Measurements from ENCODE around the gene FYN.
"Not testable (repeated sequence)": the region's sequence is repeated elsewhere in the genome, so short reads cannot be mapped to it uniquely, and the experiment has no call there.

FYN gene

GRCh38 chr6:111680811-111681609 lies 192.2 kb downstream of the FYN start:
- H3K27ac Mint-ChIP-seq (ENCODE audit: low read depth) = peak overlapping the region; percentile 80
- not testable (repeated sequence) for H3K27me3 Mint-ChIP-seq; DNase-seq (ENCODE audit: low spot score in 2 of 2); ATAC-seq (replicated peaks; ENCODE audit: extremely low read depth, poor library complexity, severe bottlenecking); H3K4me3 Mint-ChIP-seq; H3K9me3 Mint-ChIP-seq
- peaks cover 83% of the 10 kb centered on the region for H3K36me3 Mint-ChIP-seq (ENCODE audit: insufficient read depth)
- H3K4me1 Mint-ChIP-seq = peaks cover 69% of the 10 kb centered on the region

- ATAC-seq (replicated peaks; ENCODE audit: extremely low read depth, poor library complexity, severe bottlenecking) = no peak
- Mint-ChIP-seq H3K36me3 (ENCODE audit: insufficient read depth) (peaks cover 81% of the 10 kb centered on the region), H3K4me3 (no peak overlapping the region), H3K27ac (ENCODE audit: low read depth) (peak overlapping the region; percentile 64), H3K27me3 (no peaks in the 10 kb centered on the region), H3K4me1 (peaks cover 63% of the 10 kb centered on the region), H3K9me3 (no peaks in the 10 kb centered on the region)
- DNase-seq (ENCODE audit: low spot score in 2 of 2) = no peak
Observed at GRCh38 chr6:111680015-111680712, 193.1 kb downstream of the FYN start.

GRCh38 chr6:111679126-111679858 lies 194.0 kb downstream of the FYN start:
- Mint-ChIP-seq H3K9me3 (no peaks in the 10 kb centered on the region), H3K27ac (ENCODE audit: low read depth) (peak overlapping the region; percentile 64), H3K4me3 (no peak overlapping the region), H3K36me3 (ENCODE audit: insufficient read depth) (peaks cover 81% of the 10 kb centered on the region), H3K27me3 (no peaks in the 10 kb centered on the region), H3K4me1 (peaks cover 58% of the 10 kb centered on the region)
- ATAC-seq (replicated peaks; ENCODE audit: extremely low read depth, poor library complexity, severe bottlenecking) = no peak
- DNase-seq (ENCODE audit: low spot score in 2 of 2) = no peak

GRCh38 chr6:111677249-111677990 lies 195.8 kb downstream of the FYN start:
- Mint-ChIP-seq H3K9me3 (no peaks in the 10 kb centered on the region), H3K27me3 (no peaks in the 10 kb centered on the region), H3K4me3 (no peak overlapping the region), H3K4me1 (peaks cover 45% of the 10 kb centered on the region), H3K27ac (ENCODE audit: low read depth) (no peak overlapping the region), H3K36me3 (ENCODE audit: insufficient read depth) (peaks cover 84% of the 10 kb centered on the region)
- ATAC-seq (replicated peaks; ENCODE audit: extremely low read depth, poor library complexity, severe bottlenecking) = no peak
- DNase-seq (ENCODE audit: low spot score in 2 of 2) = no peak

GRCh38 chr6:111676383-111676782 lies 196.9 kb downstream of the FYN start:
- no peak overlapping the region for H3K4me3 Mint-ChIP-seq
- DNase-seq (ENCODE audit: low spot score in 2 of 2) = no peak
- H3K4me1 Mint-ChIP-seq = peaks cover 35% of the 10 kb centered on the region
- H3K27me3 Mint-ChIP-seq = no peaks in the 10 kb centered on the region
- peaks cover 82% of the 10 kb centered on the region for H3K36me3 Mint-ChIP-seq (ENCODE audit: insufficient read depth)
- no peak for ATAC-seq (replicated peaks; ENCODE audit: extremely low read depth, poor library complexity, severe bottlenecking)
- H3K9me3 Mint-ChIP-seq = no peaks in the 10 kb centered on the region
- no peak overlapping the region for H3K27ac Mint-ChIP-seq (ENCODE audit: low read depth)

- Mint-ChIP-seq H3K27ac (ENCODE audit: low read depth) (peak overlapping the region; percentile 37), H3K9me3 (no peaks in the 10 kb centered on the region), H3K4me3 (no peak overlapping the region), H3K27me3 (no peaks in the 10 kb centered on the region), H3K4me1 (peaks cover 28% of the 10 kb centered on the region), H3K36me3 (ENCODE audit: insufficient read depth) (peaks cover 86% of the 10 kb centered on the region)
- no peak for DNase-seq (ENCODE audit: low spot score in 2 of 2)
- no peak for ATAC-seq (replicated peaks; ENCODE audit: extremely low read depth, poor library complexity, severe bottlenecking)
Observed at GRCh38 chr6:111674883-111675282, 198.4 kb downstream of the FYN start.

GRCh38 chr6:111674413-111674812 lies 198.8 kb downstream of the FYN start:
- Mint-ChIP-seq H3K9me3 (no peaks in the 10 kb centered on the region), H3K36me3 (ENCODE audit: insufficient read depth) (peaks cover 86% of the 10 kb centered on the region), H3K4me1 (peaks cover 24% of the 10 kb centered on the region), H3K27ac (ENCODE audit: low read depth) (peak overlapping the region; percentile 37), H3K4me3 (no peak overlapping the region), H3K27me3 (no peaks in the 10 kb centered on the region)
- ATAC-seq (replicated peaks; ENCODE audit: extremely low read depth, poor library complexity, severe bottlenecking) (no peak), DNase-seq (ENCODE audit: low spot score in 2 of 2) (no peak)

GRCh38 chr6:111673937-111674336 lies 199.3 kb downstream of the FYN start:
- DNase-seq (ENCODE audit: low spot score in 2 of 2) (no peak), ATAC-seq (replicated peaks; ENCODE audit: extremely low read depth, poor library complexity, severe bottlenecking) (no peak)
- Mint-ChIP-seq H3K9me3 (no peaks in the 10 kb centered on the region), H3K36me3 (ENCODE audit: insufficient read depth) (peaks cover 87% of the 10 kb centered on the region), H3K4me3 (no peak overlapping the region), H3K27ac (ENCODE audit: low read depth) (peak overlapping the region; percentile 69), H3K27me3 (no peaks in the 10 kb centered on the region), H3K4me1 (peaks cover 19% of the 10 kb centered on the region)

- H3K9me3 Mint-ChIP-seq = no peaks in the 10 kb centered on the region
- no peaks in the 10 kb centered on the region for H3K27me3 Mint-ChIP-seq
- peaks cover 15% of the 10 kb centered on the region for H3K4me1 Mint-ChIP-seq
- peak overlapping the region; percentile 69 for H3K27ac Mint-ChIP-seq (ENCODE audit: low read depth)
- no peak overlapping the region for H3K4me3 Mint-ChIP-seq
- DNase-seq (ENCODE audit: low spot score in 2 of 2) = no peak
- no peak for ATAC-seq (replicated peaks; ENCODE audit: extremely low read depth, poor library complexity, severe bottlenecking)
- H3K36me3 Mint-ChIP-seq (ENCODE audit: insufficient read depth) = peaks cover 87% of the 10 kb centered on the region
Observed at GRCh38 chr6:111673532-111673931, 199.7 kb downstream of the FYN start.

GRCh38 chr6:111672761-111673450 lies 200.3 kb downstream of the FYN start:
- DNase-seq (ENCODE audit: low spot score in 2 of 2) (no peak), ATAC-seq (replicated peaks; ENCODE audit: extremely low read depth, poor library complexity, severe bottlenecking) (no peak)
- Mint-ChIP-seq H3K4me3 (no peak overlapping the region), H3K9me3 (no peaks in the 10 kb centered on the region), H3K27ac (ENCODE audit: low read depth) (peak overlapping the region; percentile 69), H3K4me1 (peaks cover 12% of the 10 kb centered on the region), H3K27me3 (no peaks in the 10 kb centered on the region), H3K36me3 (ENCODE audit: insufficient read depth) (peaks cover 88% of the 10 kb centered on the region)

GRCh38 chr6:111669326-111669725 lies 203.9 kb downstream of the FYN start:
- Mint-ChIP-seq H3K9me3 (no peaks in the 10 kb centered on the region), H3K27ac (ENCODE audit: low read depth) (peak overlapping the region; percentile 88), H3K4me3 (no peak overlapping the region), H3K27me3 (no peaks in the 10 kb centered on the region), H3K4me1 (peaks cover 12% of the 10 kb centered on the region), H3K36me3 (ENCODE audit: insufficient read depth) (peaks cover 86% of the 10 kb centered on the region)
- ATAC-seq (replicated peaks; ENCODE audit: extremely low read depth, poor library complexity, severe bottlenecking) (no peak), DNase-seq (ENCODE audit: low spot score in 2 of 2) (no peak)

- Mint-ChIP-seq H3K27ac (ENCODE audit: low read depth) (peak overlapping the region; percentile 88), H3K4me1 (peaks cover 14% of the 10 kb centered on the region), H3K4me3 (no peak overlapping the region), H3K9me3 (no peaks in the 10 kb centered on the region), H3K36me3 (ENCODE audit: insufficient read depth) (peaks cover 85% of the 10 kb centered on the region), H3K27me3 (no peaks in the 10 kb centered on the region)
- ATAC-seq (replicated peaks; ENCODE audit: extremely low read depth, poor library complexity, severe bottlenecking) = no peak
- DNase-seq (ENCODE audit: low spot score in 2 of 2) = no peak
Observed at GRCh38 chr6:111668410-111668809, 204.8 kb downstream of the FYN start.

Measured in central memory CD8-positive, alpha-beta T cell (primary cell).